GM18870 (cell line): ENCODE measurements around the gene AFDN.

Experiments
- ATAC-seq: cut with Tn5 transposase; IDR thresholded peaks from one replicate; pipeline ENCODE4 v1.9.1; 2021; ENCODE audit warnings: moderate library complexity; ENCODE audit not compliant: unreplicated experiment

AFDN gene

DNA sequence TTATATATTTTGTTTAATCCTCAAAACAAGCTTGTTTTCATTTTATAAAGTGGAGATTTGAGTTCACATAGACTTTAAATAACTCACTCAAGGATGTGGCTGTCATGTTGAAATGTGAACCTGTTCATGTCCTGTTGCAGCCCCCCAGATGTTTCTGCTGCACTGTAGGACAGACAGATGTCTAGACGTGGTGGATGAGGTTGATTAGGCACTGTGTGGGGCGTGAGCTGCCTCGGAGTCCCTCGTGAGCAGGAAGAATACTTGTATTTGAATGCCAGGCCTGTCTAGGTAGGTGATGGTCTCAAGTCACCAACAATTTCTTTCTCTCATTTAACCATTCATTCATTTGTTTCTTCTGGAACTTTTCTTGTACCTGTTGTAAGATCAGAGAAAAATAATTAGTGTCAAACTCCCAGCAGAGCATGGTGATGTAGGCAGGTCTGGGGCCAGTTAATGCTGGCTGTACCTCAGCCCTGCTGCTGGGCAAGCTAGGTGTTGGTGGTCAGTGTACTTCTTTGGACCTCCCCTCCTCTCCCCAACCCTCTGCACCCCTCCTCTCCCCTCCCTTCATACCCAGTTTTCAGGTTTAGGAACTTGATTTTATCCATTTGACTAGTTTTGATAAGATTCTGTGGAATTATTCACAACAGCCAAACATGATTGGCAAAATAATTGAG is 34.0 kb downstream of the AFDN start:
- no peak for ATAC-seq

DNA sequence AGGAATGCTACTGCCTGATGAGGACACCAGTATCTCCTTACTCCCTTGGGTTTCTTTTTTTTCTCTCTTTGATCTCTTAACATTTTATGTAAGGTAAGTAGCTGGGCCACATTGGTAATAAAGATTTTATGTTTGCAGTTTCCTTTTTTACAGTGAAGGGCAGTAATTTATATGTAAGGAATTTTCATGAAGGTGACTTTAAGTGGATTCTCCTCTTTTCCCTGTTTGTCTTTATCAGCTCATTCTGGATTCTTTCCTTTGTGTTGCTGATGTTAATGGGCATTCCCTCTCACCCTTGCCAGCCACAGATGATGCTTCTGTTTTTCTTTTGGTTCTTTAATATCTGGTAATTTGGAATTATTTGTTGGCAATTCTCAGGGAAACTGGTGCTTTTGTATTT is 34.7 kb downstream of the AFDN start:
- ATAC-seq = no peak

DNA sequence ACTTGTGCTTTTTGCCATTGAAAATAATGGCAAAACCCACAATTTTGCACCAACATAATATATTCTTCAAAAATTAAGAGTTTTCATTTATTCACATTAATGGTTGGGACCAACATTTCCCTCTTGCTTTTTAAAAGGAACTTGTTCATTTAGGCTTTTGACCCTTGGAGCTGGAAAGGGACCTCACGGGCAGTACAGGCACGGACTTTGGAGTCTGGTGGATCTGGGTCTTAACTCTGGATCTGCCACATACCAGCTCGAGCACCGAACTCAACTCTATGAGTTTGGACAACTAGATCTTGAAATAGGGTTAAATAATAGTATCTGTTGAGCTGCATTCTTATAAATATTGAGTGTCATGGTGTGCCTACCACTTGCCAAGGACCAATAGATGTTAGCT is 37.2 kb downstream of the AFDN start:
- ATAC-seq = no peak

GRCh38 chr6:167866642-167867041 is 39.9 kb downstream of the AFDN start:
- ATAC-seq = no peak

DNA sequence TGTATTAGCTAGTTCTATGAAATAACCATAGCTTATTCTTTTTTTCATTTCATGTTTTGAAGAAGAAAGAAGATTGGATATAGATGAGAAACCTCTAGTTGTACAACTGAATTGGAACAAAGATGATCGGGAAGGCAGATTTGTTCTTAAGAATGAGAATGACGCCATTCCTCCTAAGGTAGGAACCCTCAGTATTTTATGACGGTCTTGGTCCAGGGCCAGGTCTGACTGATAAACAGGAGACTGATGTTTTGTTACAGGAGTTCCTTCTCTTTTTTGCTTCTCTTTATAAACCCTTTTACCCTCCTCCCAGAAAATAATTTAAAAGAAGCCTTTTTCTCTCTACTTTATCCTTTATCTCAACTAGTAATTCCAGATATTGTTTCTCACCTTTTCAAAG is 43.6 kb downstream of the AFDN start:
- no peak for ATAC-seq

GRCh38 chr6:167872538-167873210 is 46.0 kb downstream of the AFDN start:
- no peak for ATAC-seq

DNA sequence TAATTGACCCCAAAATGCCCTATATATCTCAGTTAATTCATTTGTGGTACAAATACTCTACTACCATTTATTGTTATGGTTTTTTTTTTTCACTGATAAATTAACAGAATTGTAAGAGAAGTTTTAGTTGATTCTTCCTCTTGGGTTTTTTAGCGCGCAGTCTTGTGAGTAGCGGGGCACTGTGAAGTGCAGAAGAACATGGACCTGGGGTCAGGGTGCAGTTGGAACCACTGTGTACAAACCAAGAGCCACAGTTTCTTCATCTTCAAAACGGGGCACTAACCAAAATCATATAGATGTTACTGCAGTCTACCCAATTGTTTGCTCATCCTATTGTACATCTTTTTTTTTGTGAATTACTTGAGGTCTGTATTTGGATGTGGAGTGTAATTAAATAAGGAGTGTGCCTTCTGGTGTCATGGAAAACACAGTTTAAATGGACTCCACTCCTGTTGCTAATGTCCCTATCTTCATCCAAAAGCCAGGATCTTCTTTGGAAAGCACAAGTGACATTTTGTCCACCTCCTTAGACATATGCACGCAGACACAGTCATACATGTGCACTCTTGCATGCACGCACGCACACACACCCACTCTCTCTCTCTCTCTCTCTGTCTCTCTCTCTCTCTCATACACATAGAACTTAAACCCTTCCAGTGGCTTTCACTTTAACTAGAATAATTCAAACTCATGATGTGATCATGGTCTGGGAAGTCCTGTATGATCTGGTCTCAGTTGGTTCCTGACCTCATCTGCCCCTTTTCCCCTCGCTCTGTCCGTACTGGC is 51.5 kb downstream of the AFDN start:
- ATAC-seq = no peak

DNA sequence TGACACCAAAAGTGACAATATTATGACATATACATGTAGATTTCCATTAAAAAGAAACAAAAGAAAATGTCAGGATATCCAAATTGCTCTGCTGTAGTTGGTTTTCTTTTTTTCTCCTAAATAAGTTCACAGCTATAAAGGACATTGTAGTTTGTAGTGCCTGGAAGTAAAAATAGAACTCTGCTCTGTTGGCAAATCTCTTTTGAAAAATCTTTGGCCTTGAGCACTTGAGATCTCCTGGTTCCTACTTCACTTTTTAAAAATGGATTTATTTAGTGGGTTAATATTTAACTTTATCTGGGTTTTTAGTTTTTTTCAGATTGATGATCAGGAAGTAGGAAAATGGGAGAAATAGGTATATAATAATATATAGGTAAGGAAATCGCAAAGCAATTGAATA is 52.9 kb downstream of the AFDN start:
- no peak for ATAC-seq

- ATAC-seq = no peak
Observed at GRCh38 chr6:167881327-167881726, 54.6 kb downstream of the AFDN start.

GRCh38 chr6:167882244-167882643 is 55.5 kb downstream of the AFDN start:
- ATAC-seq = no peak

GRCh38 chr6:167888098-167888497 is 61.4 kb downstream of the AFDN start:
- no peak for ATAC-seq

GRCh38 chr6:167892835-167893815 is 66.4 kb downstream of the AFDN start:
- ATAC-seq = peak; percentile 89

- no peak for ATAC-seq
Observed at GRCh38 chr6:167894965-167895364, 68.3 kb downstream of the AFDN start.

- ATAC-seq = no peak
Observed at GRCh38 chr6:167896648-167897047, 69.9 kb downstream of the AFDN start.

GRCh38 chr6:167898673-167899311 is 72.1 kb downstream of the AFDN start:
- ATAC-seq = peak; percentile 74

GRCh38 chr6:167904791-167905190 is 78.1 kb downstream of the AFDN start:
- no peak for ATAC-seq

GRCh38 chr6:167906899-167907298 is 80.2 kb downstream of the AFDN start:
- ATAC-seq = no peak

GRCh38 chr6:167907837-167908681 is 81.3 kb downstream of the AFDN start:
- ATAC-seq = no peak

DNA sequence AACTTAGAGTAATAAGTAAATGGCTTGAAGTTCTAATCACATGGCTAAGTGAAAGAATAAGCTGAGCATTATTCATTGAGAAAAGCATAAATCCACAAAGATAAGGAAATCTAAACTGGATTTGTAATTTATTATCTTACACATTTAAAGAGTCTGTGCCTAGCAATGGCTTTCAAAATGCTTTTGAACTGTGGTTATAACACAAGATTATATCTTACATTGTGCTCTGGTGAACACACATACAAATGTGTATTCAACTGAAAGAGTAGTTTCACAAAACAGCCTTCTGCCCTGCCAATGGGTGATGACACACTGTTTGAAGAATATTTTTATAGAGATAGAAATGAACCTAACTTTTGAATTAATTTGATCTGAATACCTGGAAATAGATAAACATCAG is 83.3 kb downstream of the AFDN start:
- no peak for ATAC-seq
